Neural progenitor cell (in vitro differentiated cells): ENCODE measurements around the gene MTARC1. TPM values are rescaled to one million over a fixed set of nuclear protein-coding genes. Genes with fewer than 3 reads are reported as not detected.

Experiments used
- DNase-seq: peaks from one replicate; pipeline ENCODE4 v3.0.0-alpha.2; 2016; ENCODE audit warnings: low spot score
- H2AFZ ChIP-seq: fragments of 200-600 bp; sonication (generic); replicated peaks from 2 replicates; pipeline ENCODE4 v1.6.1; 2016; ENCODE audit warnings: antibody characterized with exemption
- H3F3A ChIP-seq: fragments of 200-600 bp; sonication (generic); 2 replicates; pipeline ENCODE4 v1.6.1; 2016; ENCODE audit warnings: antibody characterized with exemption, low read depth
- H3K27ac ChIP-seq: fragments of 200-600 bp; sonication (generic); 2 replicates; pipeline ENCODE4 v1.5.1; 2016; ENCODE audit warnings: mild to moderate bottlenecking
- H3K27me3 ChIP-seq: fragments of 200-600 bp; sonication (generic); 2 replicates; pipeline ENCODE4 v1.6.1; 2016; ENCODE audit warnings: mild to moderate bottlenecking, moderate library complexity
- H3K36me3 ChIP-seq: fragments of 200-600 bp; sonication (generic); 2 replicates; pipeline ENCODE4 v1.5.1; 2016
- H3K4me1 ChIP-seq: fragments of 200-600 bp; sonication (generic); 2 replicates; pipeline ENCODE4 v1.6.1; 2016; ENCODE audit warnings: mixed run types
- H3K4me2 ChIP-seq: fragments of 200-600 bp; sonication (generic); 2 replicates; pipeline ENCODE4 v1.6.1; 2016
- H3K4me3 ChIP-seq: fragments of 200-600 bp; sonication (generic); 2 replicates; pipeline ENCODE4 v1.5.1; 2016
- H3K79me2 ChIP-seq: fragments of 200-600 bp; sonication (generic); 2 replicates; pipeline ENCODE4 v1.6.1; 2016; ENCODE audit warnings: low read depth
- H3K9ac ChIP-seq: fragments of 200-600 bp; sonication (generic); 2 replicates; pipeline ENCODE4 v1.6.1; 2016
- H3K9me3 ChIP-seq: fragments of 200-600 bp; sonication (generic); 2 replicates; pipeline ENCODE4 v1.5.1; 2016; ENCODE audit warnings: low read depth
- H4K20me1 ChIP-seq: fragments of 200-600 bp; sonication (generic); 2 replicates; pipeline ENCODE4 v1.6.1; 2016; ENCODE audit warnings: low read depth
- H3K27ac Mint-ChIP-seq: 3 replicates; pipeline ENCODE4 v1.8.0; 2021; ENCODE audit warnings: mixed read lengths
- H3K27me3 Mint-ChIP-seq: 2 replicates; pipeline ENCODE4 v1.8.0; 2022; ENCODE audit warnings: low read depth, mild to moderate bottlenecking, inconsistent platforms, moderate library complexity, mixed read lengths; ENCODE audit not compliant: insufficient read depth
- H3K36me3 Mint-ChIP-seq: 3 replicates; pipeline ENCODE4 v1.8.0; 2021; ENCODE audit warnings: mixed read lengths
- H3K4me1 Mint-ChIP-seq: 3 replicates; pipeline ENCODE4 v1.8.0; 2021; ENCODE audit warnings: mixed read lengths
- H3K4me3 Mint-ChIP-seq: 3 replicates; pipeline ENCODE4 v1.8.0; 2021; ENCODE audit warnings: mild to moderate bottlenecking, moderate library complexity, mixed read lengths
- H3K9me3 Mint-ChIP-seq: 3 replicates; pipeline ENCODE4 v1.8.0; 2020; ENCODE audit warnings: mixed read lengths
- EZH2 ChIP-seq: fragments of 200-600 bp; sonication (generic); IDR thresholded peaks from 2 replicates; pipeline ENCODE4 v1.6.1; 2017; ENCODE audit warnings: antibody characterized with exemption, mild to moderate bottlenecking, moderate library complexity
- EZH2phosphoT487 ChIP-seq: fragments of 200-600 bp; sonication (generic); IDR thresholded peaks from 2 replicates; pipeline ENCODE4 v1.6.1; 2017; ENCODE audit warnings: antibody characterized with exemption
- total RNA-seq: library from RNA; depleted of rRNA; stranded (reverse); fragments of >200 nt; gene quantifications from 2 replicates; pipeline ENCODE4 v1.2.3, GENCODE V29; 2015; ENCODE audit warnings: low replicate concordance
- TF ChIP-seq, protein P1 (sequence below): fragments of 200-600 bp; sonication (generic); IDR thresholded peaks from 2 replicates; pipeline ENCODE4 v1.5.1; 2017; ENCODE audit warnings: antibody characterized with exemption, mild to moderate bottlenecking

MTARC1 gene
- total RNA-seq, 1 donor from 2014 or later: 11.3 TPM

DNA sequence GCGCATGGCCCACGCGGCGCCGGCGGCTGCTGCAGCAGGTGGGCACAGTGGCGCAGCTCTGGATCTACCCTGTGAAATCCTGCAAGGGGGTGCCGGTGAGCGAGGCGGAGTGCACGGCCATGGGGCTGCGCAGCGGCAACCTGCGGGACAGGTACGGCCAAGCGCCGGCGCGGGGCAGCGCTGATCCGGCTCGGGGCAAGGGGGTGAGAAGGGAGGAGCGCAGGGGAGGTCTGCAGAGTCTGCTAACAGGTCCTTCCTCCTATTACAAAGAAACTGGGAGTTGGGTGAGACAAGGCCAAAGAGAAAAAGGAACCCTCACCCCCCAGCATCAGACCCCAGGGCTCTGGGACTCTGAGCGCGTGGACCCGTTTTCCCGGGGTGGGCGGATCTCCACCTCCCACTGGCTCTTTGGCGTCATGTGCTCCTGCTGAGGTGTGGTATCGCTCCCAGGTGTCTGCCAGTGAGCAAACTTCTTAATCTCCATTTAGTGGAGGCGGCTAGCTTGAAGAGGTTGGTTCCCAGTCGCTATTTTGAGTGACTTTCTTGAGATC lies 431 bp downstream of the MTARC1 start:
- no peaks in the 10 kb centered on the region for H3K9me3 Mint-ChIP-seq
- H3K4me1 ChIP-seq: peaks cover 6% of the 10 kb centered on the region
- peaks cover 11% of the 10 kb centered on the region for H3K4me1 Mint-ChIP-seq
- H3F3A ChIP-seq: peaks cover 28% of the 10 kb centered on the region
- TF ChIP-seq EZH2 (no peak), EZH2phosphoT487 (no peak)
- TF ChIP-seq, protein P1, sequence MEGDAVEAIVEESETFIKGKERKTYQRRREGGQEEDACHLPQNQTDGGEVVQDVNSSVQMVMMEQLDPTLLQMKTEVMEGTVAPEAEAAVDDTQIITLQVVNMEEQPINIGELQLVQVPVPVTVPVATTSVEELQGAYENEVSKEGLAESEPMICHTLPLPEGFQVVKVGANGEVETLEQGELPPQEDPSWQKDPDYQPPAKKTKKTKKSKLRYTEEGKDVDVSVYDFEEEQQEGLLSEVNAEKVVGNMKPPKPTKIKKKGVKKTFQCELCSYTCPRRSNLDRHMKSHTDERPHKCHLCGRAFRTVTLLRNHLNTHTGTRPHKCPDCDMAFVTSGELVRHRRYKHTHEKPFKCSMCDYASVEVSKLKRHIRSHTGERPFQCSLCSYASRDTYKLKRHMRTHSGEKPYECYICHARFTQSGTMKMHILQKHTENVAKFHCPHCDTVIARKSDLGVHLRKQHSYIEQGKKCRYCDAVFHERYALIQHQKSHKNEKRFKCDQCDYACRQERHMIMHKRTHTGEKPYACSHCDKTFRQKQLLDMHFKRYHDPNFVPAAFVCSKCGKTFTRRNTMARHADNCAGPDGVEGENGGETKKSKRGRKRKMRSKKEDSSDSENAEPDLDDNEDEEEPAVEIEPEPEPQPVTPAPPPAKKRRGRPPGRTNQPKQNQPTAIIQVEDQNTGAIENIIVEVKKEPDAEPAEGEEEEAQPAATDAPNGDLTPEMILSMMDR: no peak
- no peaks in the 10 kb centered on the region for H4K20me1 ChIP-seq
- H3K4me3 Mint-ChIP-seq: peak overlapping the region; percentile 90
- peak overlapping the region; percentile 98 for H2AFZ ChIP-seq
- no peaks in the 10 kb centered on the region for H3K36me3 ChIP-seq
- peak overlapping the region; percentile 98 for H3K4me2 ChIP-seq
- no peak overlapping the region for H3K27ac Mint-ChIP-seq
- H3K79me2 ChIP-seq: peaks cover 7% of the 10 kb centered on the region
- H3K36me3 Mint-ChIP-seq: peaks cover 2% of the 10 kb centered on the region
- H3K4me3 ChIP-seq: peak overlapping the region; percentile 80
- H3K9ac ChIP-seq: peak overlapping the region; percentile 56
- peaks cover 2% of the 10 kb centered on the region for H3K27me3 Mint-ChIP-seq
- H3K9me3 ChIP-seq: no peaks in the 10 kb centered on the region
- H3K27ac ChIP-seq: no peak overlapping the region
- no peak for DNase-seq
- H3K27me3 ChIP-seq: peaks cover 6% of the 10 kb centered on the region

DNA sequence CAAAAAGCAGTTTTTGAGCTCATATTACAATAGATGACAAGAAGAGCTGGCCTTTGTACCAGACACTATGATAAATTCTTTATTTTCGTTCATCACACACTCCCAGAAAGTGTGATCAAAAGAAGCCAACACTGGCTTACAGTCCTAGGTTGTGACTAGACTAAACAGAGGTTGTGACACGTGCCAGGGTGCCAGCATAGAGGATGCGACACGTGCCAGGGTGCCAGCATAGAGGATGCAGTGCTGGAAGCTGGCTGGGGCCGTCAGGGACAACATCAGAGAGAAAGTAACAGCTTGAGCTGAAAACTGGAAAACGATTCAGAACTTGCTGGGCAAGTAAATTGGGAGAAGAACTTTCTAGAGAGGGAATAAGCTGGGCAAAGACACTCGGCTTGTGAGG lies 2.2 kb downstream of the MTARC1 start:
- peaks cover 6% of the 10 kb centered on the region for H3K4me1 ChIP-seq
- H3K4me3 Mint-ChIP-seq: no peak overlapping the region

DNA sequence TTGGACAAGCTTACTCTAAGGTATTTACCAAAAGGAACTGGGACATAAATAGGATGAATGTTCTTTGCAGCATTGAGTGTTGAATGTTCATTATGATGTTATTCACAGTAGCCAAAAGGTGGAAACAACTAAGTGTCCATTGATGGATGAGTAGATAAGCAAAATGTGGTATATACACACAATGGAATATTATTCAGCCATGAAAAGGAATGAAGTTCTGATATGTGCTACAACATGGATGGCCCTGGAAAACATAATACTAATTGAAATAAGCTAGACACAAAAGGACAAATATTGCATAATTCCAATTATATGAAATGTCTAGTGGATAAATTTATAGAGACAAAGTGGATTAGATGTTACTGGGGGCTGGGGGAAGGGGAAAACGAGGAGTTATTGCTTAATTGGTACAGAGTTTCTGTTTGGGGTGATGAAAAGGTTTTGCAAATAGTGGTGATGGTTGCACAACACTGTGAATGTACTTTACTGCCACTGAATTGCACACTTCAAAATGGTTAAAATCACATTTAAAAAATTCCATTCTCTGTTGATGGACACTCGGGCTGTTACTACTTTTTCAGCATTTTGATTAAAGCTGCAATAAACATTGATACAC lies 2.9 kb downstream of the MTARC1 start:
- peaks cover 6% of the 10 kb centered on the region for H3K4me1 ChIP-seq
- H3K36me3 Mint-ChIP-seq: peaks cover 2% of the 10 kb centered on the region
- no peak overlapping the region for H3K27ac Mint-ChIP-seq
- H3K27ac ChIP-seq: no peak overlapping the region
- DNase-seq: no peak
- H3K4me1 Mint-ChIP-seq: peaks cover 11% of the 10 kb centered on the region
- H3K9ac ChIP-seq: no peak overlapping the region
- no peak overlapping the region for H3K4me3 ChIP-seq
- no peak overlapping the region for H2AFZ ChIP-seq
- no peaks in the 10 kb centered on the region for H3K9me3 ChIP-seq
- no peak overlapping the region for H3K4me2 ChIP-seq
- peaks cover 7% of the 10 kb centered on the region for H3K79me2 ChIP-seq
- H3K9me3 Mint-ChIP-seq: no peaks in the 10 kb centered on the region
- no peak overlapping the region for H3K4me3 Mint-ChIP-seq
- H3K27me3 Mint-ChIP-seq: peaks cover 2% of the 10 kb centered on the region
- no peaks in the 10 kb centered on the region for H3K36me3 ChIP-seq
- H3K27me3 ChIP-seq: peaks cover 6% of the 10 kb centered on the region
- TF ChIP-seq, protein P1: no peak
- no peak for TF ChIP-seq EZH2
- no peak for TF ChIP-seq EZH2phosphoT487
- H4K20me1 ChIP-seq: no peaks in the 10 kb centered on the region
- H3F3A ChIP-seq: peaks cover 28% of the 10 kb centered on the region

More for the DNA sequence above, 2.2 kb downstream of the MTARC1 start:
- no peaks in the 10 kb centered on the region for H3K9me3 Mint-ChIP-seq
- Histone ChIP-seq H3K9ac (no peak overlapping the region), H3K4me3 (no peak overlapping the region), H2AFZ (no peak overlapping the region), H3K36me3 (no peaks in the 10 kb centered on the region), H3K4me2 (no peak overlapping the region), H3F3A (peaks cover 28% of the 10 kb centered on the region), H3K79me2 (peaks cover 7% of the 10 kb centered on the region), H3K27me3 (peaks cover 6% of the 10 kb centered on the region), H3K27ac (no peak overlapping the region), H3K9me3 (no peaks in the 10 kb centered on the region), H4K20me1 (no peaks in the 10 kb centered on the region)
- H3K36me3 Mint-ChIP-seq: peaks cover 2% of the 10 kb centered on the region
- H3K27me3 Mint-ChIP-seq: peaks cover 2% of the 10 kb centered on the region
- H3K4me1 Mint-ChIP-seq: peaks cover 11% of the 10 kb centered on the region
- no peak for DNase-seq
- TF ChIP-seq EZH2: no peak
- no peak for TF ChIP-seq EZH2phosphoT487
- TF ChIP-seq, protein P1: no peak
- H3K27ac Mint-ChIP-seq: no peak overlapping the region
